Activated CD4-positive, alpha-beta memory T cell treated with anti-CD3 and anti-CD28 coated beads, Interleukin-2, amount 10 ng/mL, durations not matched to agents 7 days and 5 days (primary cell): ENCODE results near the gene OPRL1. TPM values are rescaled to one million over a fixed set of nuclear protein-coding genes. Genes with fewer than 3 reads are reported as not detected.

Experiments used
- CTCF ChIA-PET: fragments of 350-600 bp; sonication (Branson Sonifier 250); formaldehyde crosslinking; loops from one replicate; lab custom pipeline; 2021; ENCODE audit warnings: antibody characterized with exemption, inconsistent platforms; lab: Charles Lee
- POLR2A ChIA-PET: fragments of 350-600 bp; sonication (Branson Sonifier 250); formaldehyde crosslinking; loops from one replicate; lab custom pipeline; 2021; ENCODE audit warnings: antibody characterized with exemption; lab: Charles Lee
- DNase-seq: peaks from one replicate; pipeline ENCODE4 v3.0.0-alpha.2; 2020
- H3K27ac Mint-ChIP-seq: one replicate; pipeline ENCODE4 v1.8.0; 2021; ENCODE audit warnings: mild to moderate bottlenecking, mixed read lengths
- H3K27me3 Mint-ChIP-seq: one replicate; pipeline ENCODE4 v1.8.0; 2021; ENCODE audit warnings: mixed read lengths
- H3K36me3 Mint-ChIP-seq: one replicate; pipeline ENCODE4 v1.8.0; 2021; ENCODE audit warnings: low read depth, mixed read lengths
- H3K4me1 Mint-ChIP-seq: one replicate; pipeline ENCODE4 v1.8.0; 2021; ENCODE audit warnings: mixed read lengths
- H3K4me3 Mint-ChIP-seq: one replicate; pipeline ENCODE4 v1.8.0; 2021; ENCODE audit warnings: mild to moderate bottlenecking, mixed read lengths
- H3K9me3 Mint-ChIP-seq: one replicate; pipeline ENCODE4 v1.8.0; 2021; ENCODE audit warnings: mixed read lengths
- total RNA-seq, 2 experiments: library from RNA; stranded (reverse); gene quantifications; one replicate each; pipeline ENCODE4 v1.2.3, GENCODE V29; 2021

Gene OPRL1
- 1 to 10 TPM; 1.2 to 1.6 TPM for total RNA-seq

DNA sequence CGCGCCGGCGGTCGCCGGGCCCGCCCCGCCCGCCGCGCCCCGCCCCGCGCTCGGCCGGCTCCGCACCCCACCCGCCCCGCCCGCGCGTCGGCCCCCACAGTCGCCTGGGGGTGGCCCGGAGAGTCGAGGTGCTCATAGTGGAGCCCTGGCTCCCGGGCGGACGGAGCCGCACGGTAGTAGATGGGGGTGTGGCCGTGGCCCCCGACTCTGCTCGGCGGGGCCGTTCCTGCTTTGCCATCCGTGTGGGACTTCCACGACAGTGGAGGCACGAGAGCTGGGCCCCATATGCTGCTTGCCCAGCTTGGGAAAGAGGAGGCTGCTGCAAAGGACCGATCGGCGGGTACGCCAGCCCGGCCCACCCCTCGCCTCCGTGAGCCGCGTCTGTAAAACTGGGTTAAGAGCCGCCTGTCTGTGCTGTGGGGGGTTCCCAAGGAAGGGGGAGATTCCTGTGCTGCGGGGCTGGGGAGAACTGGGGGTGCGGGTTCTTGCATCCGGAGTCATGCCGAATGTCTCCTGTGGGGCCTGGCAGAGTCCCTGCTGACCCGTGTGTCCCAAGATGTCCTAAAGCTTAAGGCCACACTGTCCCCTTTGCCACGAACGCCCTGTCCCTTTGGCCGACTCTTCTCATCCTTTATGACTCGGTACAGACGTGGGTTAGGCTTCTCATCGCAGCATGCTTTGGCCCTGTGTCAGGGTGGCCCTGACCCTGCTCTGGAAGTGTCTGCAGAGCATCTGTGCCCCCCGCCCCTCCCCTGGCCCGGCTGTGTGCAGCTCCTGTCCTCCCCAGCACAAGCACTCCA is at the start of gene OPRL1:
Gene OPRL1, plus strand, starts transcription at position 70 of the 800 bp plus-strand sequence. CDS start 12,639 bp downstream, outside the sequence.
- H3K9me3 Mint-ChIP-seq = no peaks in the 10 kb centered on the region
- H3K27ac Mint-ChIP-seq = peak within 1 kb of the TSS; percentile 92
- H3K4me3 Mint-ChIP-seq = peak within 1 kb of the TSS; percentile 93
- peaks cover 25% of the 10 kb centered on the region for H3K27me3 Mint-ChIP-seq
- POLR2A ChIA-PET = interaction anchor here (1.0 to 5.9 kb wide), 6 partner anchors 11 to 453 kb away, joined by 3 to 74 read pairs (median 10); partner anchors contain the start of genes GMEB2, PRPF6 and SAMD10
- H3K36me3 Mint-ChIP-seq = peaks cover 33% of the 10 kb centered on the region
- no peak for DNase-seq
- CTCF ChIA-PET = interaction anchor here (1.1 to 2.6 kb wide), 6 partner anchors 17 to 100 kb away, joined by 3 to 19 read pairs (median 4); partner anchors contain the start of genes PRPF6, SAMD10 and TCEA2
- peaks cover 54% of the 10 kb centered on the region for H3K4me1 Mint-ChIP-seq

DNA sequence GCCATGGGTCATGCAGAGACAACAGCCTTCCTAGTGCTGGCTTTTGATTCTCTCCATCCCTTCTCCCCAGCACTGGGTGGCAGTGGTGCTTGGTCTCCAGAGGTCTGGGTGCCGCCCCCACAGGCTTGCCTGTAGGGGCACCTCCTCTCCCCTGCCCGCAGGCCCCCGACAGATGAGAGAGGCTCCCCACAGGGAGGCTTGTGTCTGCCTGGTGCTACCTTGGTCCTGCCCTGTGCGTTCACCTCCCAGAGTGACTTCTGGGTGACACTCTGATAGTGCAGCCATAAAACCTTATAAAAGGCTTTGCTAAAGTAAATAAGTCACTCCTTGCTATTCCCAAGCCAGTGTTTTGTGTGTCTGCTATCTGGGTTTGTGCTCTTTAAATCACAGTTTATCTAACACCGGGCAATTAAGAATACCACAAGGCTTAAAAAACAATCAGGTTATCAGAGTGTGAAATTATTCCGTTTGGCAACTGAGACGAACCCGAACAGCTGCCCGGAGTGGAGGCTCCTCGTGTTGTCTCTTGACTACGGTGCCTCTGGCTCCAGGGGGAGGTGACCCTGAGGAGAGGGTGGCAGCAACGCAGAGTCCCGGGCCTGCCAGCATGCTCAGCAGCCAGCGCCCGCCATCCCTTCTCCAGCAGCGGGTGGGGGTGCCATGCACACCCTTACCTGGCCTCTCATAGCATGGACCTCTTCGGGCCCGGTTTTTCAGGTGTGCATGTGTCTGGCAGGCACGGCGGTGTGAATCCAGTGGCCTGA is 49.3 kb upstream of the OPRL1 start:
- H3K27ac Mint-ChIP-seq = no peak overlapping the region
- ChIA-PET POLR2A (no interaction called here), CTCF (interaction anchor here (0.7 kb wide), 1 partner anchor 50 kb away, joined by 3 read pairs; no protein-coding TSS in a partner anchor)
- peaks cover 22% of the 10 kb centered on the region for H3K4me1 Mint-ChIP-seq
- no peak overlapping the region for H3K4me3 Mint-ChIP-seq
- H3K27me3 Mint-ChIP-seq = no peaks in the 10 kb centered on the region
- H3K36me3 Mint-ChIP-seq = peaks cover 62% of the 10 kb centered on the region
- DNase-seq = no peak
- H3K9me3 Mint-ChIP-seq = no peaks in the 10 kb centered on the region

DNA sequence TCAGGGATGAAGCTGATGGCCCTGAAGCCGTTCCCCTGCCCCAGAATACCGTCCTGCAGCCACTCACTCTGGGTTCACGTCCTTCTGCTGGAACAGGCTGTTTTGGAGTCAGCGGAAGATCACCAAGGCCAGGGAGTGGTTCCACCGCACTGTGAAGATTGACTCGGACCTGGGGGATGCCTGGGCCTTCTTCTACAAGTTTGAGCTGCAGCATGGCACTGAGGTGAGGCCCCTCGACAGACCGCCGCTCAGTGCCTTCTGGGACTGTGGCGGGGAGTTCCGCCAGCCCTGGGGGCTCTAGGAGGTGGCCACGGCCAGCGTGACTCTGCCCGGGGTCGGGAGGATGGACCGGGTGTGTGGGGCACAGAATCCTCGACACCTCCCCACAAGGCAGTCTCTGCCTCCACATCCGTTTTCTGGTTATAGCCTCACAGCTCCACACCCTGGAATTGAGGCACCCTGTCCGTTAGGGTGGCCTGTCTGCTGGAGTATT is 48.0 kb upstream of the OPRL1 start:
- CTCF ChIA-PET = interaction anchor here (0.7 kb wide), 1 partner anchor 52 kb away, joined by 3 read pairs; no protein-coding TSS in a partner anchor
- Mint-ChIP-seq H3K27ac (no peak overlapping the region), H3K27me3 (no peaks in the 10 kb centered on the region), H3K4me3 (no peak overlapping the region), H3K36me3 (peaks cover 55% of the 10 kb centered on the region), H3K9me3 (no peaks in the 10 kb centered on the region), H3K4me1 (peaks cover 34% of the 10 kb centered on the region)
- POLR2A ChIA-PET = no interaction called here
- DNase-seq = no peak

DNA sequence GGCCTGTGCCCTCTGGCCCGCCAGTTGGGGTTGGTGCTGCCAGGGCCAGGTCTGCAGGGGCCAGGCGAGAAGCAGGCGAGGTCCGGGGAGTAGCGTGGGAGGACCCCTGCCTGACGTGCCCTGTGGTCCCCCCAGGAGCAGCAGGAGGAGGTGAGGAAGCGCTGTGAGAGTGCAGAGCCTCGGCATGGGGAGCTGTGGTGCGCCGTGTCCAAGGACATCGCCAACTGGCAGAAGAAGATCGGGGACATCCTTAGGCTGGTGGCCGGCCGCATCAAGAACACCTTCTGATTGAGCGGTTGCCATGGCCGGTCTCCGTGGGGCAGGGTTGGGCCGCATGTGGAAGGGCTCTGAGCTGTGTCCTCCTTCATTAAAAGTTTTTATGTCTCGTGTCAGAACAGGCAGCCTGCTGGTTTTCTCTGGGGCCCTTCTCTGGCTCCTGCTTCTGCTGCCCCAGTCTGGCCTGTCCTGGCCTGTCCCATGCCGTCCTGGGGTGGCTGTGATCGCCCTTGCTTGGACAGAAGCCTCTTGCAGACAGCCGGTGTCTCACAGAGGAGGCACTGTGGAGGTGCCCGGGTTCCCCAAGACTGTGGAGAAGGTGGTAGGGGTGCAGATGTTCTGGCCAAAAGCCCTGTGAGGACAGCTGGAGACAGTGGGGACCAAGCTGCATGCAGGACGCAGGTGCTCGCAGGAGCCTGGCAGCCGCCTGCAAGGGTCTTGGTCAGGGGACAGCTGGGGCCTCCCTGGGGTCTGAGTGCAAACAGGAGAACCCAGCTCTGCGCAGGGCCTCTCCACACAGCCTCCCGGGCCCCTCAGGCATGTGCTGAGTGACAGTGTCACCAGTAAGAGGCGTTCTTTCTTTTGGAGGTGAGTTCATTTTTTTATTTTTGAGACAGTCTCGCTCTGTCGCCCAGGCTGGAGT is 46.9 kb upstream of the OPRL1 start:
- no peaks in the 10 kb centered on the region for H3K9me3 Mint-ChIP-seq
- H3K36me3 Mint-ChIP-seq = peaks cover 44% of the 10 kb centered on the region
- peak overlapping the region; percentile 97 for H3K27ac Mint-ChIP-seq
- H3K27me3 Mint-ChIP-seq = no peaks in the 10 kb centered on the region
- peaks cover 45% of the 10 kb centered on the region for H3K4me1 Mint-ChIP-seq
- POLR2A ChIA-PET = no interaction called here
- no peak for DNase-seq
- no peak overlapping the region for H3K4me3 Mint-ChIP-seq
- CTCF ChIA-PET = interaction anchor here (1.1 kb wide), 1 partner anchor 51 kb away, joined by 4 read pairs; no protein-coding TSS in a partner anchor

DNA sequence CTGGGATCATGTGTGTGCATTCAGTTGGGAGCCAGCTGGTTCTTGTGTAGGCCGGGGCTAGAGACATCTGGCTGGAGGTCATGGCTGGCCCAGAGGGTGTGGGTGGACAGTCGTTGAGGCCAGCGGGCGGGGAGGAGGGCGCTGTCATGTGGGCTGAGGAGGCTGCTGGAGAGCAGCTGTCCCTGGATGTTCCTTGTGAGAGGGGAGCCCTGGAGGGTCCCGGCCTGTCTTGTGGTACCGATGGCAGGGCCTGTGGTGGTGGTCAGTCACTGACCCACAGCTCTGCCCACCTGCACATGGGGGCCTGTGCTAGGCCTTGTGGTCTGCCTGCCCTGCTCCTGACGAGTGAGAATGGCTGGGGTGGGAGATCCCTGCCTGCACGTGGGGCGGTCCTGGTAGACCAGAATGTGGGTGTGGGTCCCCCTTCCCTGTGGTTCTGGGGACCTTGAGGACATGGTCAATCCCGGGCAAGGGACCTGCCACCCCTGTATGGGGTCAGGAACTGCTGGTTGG is 45.8 kb upstream of the OPRL1 start:
- DNase-seq = no peak
- ChIA-PET POLR2A (interaction anchor here (0.8 to 1.0 kb wide), 3 partner anchors 25 to 53 kb away, joined by 3 read pairs; partner anchors contain the start of gene PRPF6), CTCF (interaction anchor here (0.5 to 1.1 kb wide), 3 partner anchors 9 to 497 kb away, joined by 3 to 4 read pairs (median 3); partner anchors contain the start of gene PTK6)
- H3K27me3 Mint-ChIP-seq = no peaks in the 10 kb centered on the region
- peaks cover 45% of the 10 kb centered on the region for H3K4me1 Mint-ChIP-seq
- peaks cover 39% of the 10 kb centered on the region for H3K36me3 Mint-ChIP-seq
- no peak overlapping the region for H3K4me3 Mint-ChIP-seq
- no peaks in the 10 kb centered on the region for H3K9me3 Mint-ChIP-seq
- H3K27ac Mint-ChIP-seq = peak overlapping the region; percentile 97

DNA sequence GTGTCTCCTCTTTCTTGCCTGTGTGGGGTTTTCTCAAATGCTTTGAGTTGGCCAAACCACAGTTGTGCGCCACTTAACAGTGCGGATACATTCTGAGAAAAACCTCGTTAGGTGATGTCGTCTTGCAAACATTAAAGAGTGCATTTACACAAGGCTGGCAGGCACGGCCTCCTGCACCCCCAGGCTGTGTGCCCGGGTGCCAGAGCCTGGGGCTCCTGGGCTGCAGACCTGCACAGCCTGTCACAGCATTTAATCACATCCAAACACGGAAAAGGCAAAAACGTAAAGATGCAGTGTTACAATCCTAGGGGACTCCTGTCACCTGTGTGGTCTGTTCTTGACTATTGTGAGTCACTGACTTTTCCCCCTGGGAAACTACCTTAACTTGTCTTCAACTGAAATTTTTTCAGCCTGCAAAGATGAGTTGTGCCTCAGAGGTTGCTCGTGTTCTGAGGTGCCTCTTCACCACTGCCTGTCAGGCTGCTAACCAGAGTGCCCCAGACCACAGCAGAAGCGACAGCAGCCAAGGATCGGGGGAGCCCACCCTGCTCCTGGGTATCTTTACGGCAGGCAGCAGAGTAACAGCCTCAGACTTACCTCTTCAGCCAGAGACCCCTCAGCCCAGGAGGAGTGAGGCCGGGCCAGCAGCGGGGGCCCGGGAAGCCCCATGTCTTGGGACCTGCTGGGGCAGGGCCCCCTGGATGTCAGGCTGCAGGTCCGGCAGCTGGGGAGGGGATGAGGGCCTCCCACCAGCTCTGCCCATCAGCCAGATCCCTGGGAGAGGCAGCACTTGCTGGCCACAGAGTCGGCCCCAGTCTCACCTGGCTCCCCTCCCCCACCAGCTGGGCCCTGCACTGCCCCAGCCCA is 44.6 kb upstream of the OPRL1 start:
- peaks cover 58% of the 10 kb centered on the region for H3K4me1 Mint-ChIP-seq
- POLR2A ChIA-PET = interaction anchor here (1.0 to 7.2 kb wide), 3 partner anchors 31 to 57 kb away, joined by 3 to 83 read pairs (median 4); partner anchors contain the start of genes PRPF6 and SAMD10
- CTCF ChIA-PET = interaction anchor here (6.8 kb wide), 1 partner anchor 55 kb away, joined by 117 read pairs; the partner anchor contains the start of genes PRPF6 and SAMD10

DNA sequence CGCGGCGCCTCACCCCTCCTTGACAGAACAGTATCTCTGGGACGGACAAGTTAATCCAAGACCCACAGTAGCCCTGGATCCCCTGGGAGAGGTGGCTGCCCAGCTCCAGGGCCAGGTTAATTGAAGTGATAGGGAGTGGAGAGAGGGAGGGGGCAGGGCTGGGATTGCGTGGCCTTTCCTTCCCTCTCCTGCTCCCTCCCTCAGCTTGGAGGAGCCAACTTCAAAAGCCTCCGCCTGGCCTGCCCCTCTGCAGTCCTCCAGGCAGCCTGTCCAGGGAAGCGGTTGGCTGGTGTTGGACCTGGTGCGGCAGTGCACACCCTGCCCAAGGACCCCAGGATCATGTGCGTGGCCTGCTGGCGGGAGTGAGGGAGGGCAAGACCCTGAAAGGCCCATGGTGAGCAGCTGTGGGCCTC is 43.9 kb upstream of the OPRL1 start, which contains the start of gene C20orf204:
Gene C20orf204, plus strand, starts transcription at position 250 of the 413 bp plus-strand sequence. Its CDS starts 142 bp downstream, at position 392.
- ChIA-PET CTCF (interaction anchor here (6.8 kb wide), 1 partner anchor 55 kb away, joined by 117 read pairs; the partner anchor contains the start of genes PRPF6 and SAMD10), POLR2A (interaction anchor here (1.0 to 7.2 kb wide), 3 partner anchors 30 to 58 kb away, joined by 3 to 83 read pairs (median 4); partner anchors contain the start of genes PRPF6 and SAMD10)
- peaks cover 61% of the 10 kb centered on the region for H3K4me1 Mint-ChIP-seq

More for the DNA sequence above, 44.6 kb upstream of the OPRL1 start:
- peak overlapping the region; percentile 97 for H3K27ac Mint-ChIP-seq
- peaks cover 27% of the 10 kb centered on the region for H3K36me3 Mint-ChIP-seq
- H3K27me3 Mint-ChIP-seq = no peaks in the 10 kb centered on the region
- DNase-seq = peak; percentile 72
- peak overlapping the region; percentile 38 for H3K4me3 Mint-ChIP-seq
- H3K9me3 Mint-ChIP-seq = no peaks in the 10 kb centered on the region

DNA sequence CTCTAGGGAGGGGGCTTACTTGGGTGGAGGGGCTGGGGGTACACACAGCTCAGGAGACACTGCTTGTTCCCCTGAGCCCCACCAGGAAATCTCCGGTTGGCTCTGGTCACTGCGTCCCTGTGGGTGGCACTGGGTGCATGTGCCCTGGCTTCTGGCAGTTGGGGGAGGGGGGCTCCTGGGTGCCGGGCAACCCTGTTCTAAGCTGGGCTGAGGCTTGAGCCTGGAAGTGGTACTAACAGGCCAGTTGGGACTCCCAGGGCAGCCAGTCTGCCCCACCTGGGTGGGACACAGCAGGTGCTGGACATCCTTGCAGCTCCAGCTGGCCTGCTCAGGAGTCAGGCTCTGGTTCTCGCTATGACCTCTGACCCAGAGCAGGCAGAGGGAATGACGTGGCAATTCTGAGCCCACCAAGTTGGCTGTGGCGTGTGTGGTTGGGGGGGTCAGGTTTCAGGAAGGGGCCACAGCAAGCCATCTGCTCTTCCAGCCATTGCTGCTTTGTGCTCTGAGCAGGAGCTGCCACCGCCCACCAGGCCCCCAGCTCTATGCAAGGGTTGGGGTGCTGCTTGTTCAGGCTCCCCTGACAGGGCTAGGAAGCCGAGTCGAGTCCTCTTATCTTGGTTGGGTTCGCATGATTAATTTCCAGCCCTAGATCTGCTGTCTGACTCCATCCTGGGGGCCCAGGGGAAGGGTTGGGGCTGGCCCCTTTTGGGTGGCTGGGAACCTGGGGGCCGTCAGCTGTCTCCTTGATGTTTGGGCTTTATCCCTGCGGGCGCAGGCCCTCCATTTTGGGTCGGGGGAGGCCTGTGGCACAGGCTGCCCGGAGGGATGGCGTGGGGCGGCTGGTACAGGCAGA is 43.3 kb upstream of the OPRL1 start:
- POLR2A ChIA-PET = interaction anchor here (1.0 to 7.2 kb wide), 5 partner anchors 9 to 59 kb away, joined by 3 to 83 read pairs (median 3); partner anchors contain the start of genes PRPF6 and SAMD10
- peaks cover 17% of the 10 kb centered on the region for H3K36me3 Mint-ChIP-seq
- H3K9me3 Mint-ChIP-seq = no peaks in the 10 kb centered on the region
- DNase-seq = no peak
- no peak overlapping the region for H3K4me3 Mint-ChIP-seq
- H3K4me1 Mint-ChIP-seq = peaks cover 63% of the 10 kb centered on the region
- peaks cover 1% of the 10 kb centered on the region for H3K27me3 Mint-ChIP-seq
- CTCF ChIA-PET = interaction anchor here (3.5 to 6.8 kb wide), 2 partner anchors 56 to 62 kb away, joined by 19 to 117 read pairs; partner anchors contain the start of genes PRPF6 and SAMD10
- peak overlapping the region; percentile 97 for H3K27ac Mint-ChIP-seq

More for the DNA sequence above, 43.9 kb upstream of the OPRL1 start, which contains the start of gene C20orf204:
- H3K4me3 Mint-ChIP-seq = peak within 1 kb of the TSS; percentile 38
- peaks cover 21% of the 10 kb centered on the region for H3K36me3 Mint-ChIP-seq
- H3K27ac Mint-ChIP-seq = peak within 1 kb of the TSS; percentile 97
- no peaks in the 10 kb centered on the region for H3K27me3 Mint-ChIP-seq
- no peak for DNase-seq
- H3K9me3 Mint-ChIP-seq = no peaks in the 10 kb centered on the region

DNA sequence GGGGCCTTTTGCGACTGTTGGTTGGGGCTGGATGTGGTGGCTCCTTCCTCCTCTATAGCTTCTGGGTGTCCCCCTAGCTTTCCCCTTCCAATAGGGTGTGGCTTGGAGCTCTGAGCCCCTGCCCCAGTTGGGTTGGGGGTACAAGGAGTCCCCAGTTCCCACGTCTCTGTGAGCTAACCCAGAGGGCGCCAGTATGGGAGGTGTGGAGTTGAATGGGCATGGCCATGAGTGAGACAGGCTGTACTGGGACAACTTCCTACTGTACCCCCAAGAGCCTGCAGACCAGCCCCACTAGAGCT is 42.7 kb upstream of the OPRL1 start:
- Mint-ChIP-seq H3K27ac (peak overlapping the region; percentile 97), H3K9me3 (no peaks in the 10 kb centered on the region), H3K36me3 (peaks cover 14% of the 10 kb centered on the region), H3K4me1 (peaks cover 69% of the 10 kb centered on the region), H3K4me3 (peak overlapping the region; percentile 64), H3K27me3 (peaks cover 1% of the 10 kb centered on the region)
- CTCF ChIA-PET = interaction anchor here (3.5 to 6.8 kb wide), 2 partner anchors 56 to 63 kb away, joined by 19 to 117 read pairs; partner anchors contain the start of genes PRPF6 and SAMD10
- DNase-seq = no peak
- POLR2A ChIA-PET = interaction anchor here (1.1 to 7.2 kb wide), 5 partner anchors 10 to 59 kb away, joined by 3 to 83 read pairs (median 4); partner anchors contain the start of genes PRPF6, SAMD10 and TCEA2
